Duodenal mucosa (tissue), 2 donors: Measurements from ENCODE around the gene NLRC5.
"Not testable (repeated sequence)": the region's sequence is repeated elsewhere in the genome, so short reads cannot be mapped to it uniquely, and the experiment has no call there.

Experiments used
- H3K27ac ChIP-seq: one replicate; pipeline ENCODE4 v1.7.0; 2013; ENCODE audit warnings: low read depth, low read length
- H3K27me3 ChIP-seq, 2 donors: one replicate each; pipeline ENCODE4 v1.7.0; 2013; ENCODE audit warnings: low read length in 2 of 2, control low read depth in 1 of 2; ENCODE audit not compliant: insufficient read depth in 2 of 2, control insufficient read depth in 1 of 2
- H3K36me3 ChIP-seq, 2 donors: one replicate each; pipeline ENCODE4 v1.7.0; 2013; ENCODE audit warnings: low read length in 2 of 2, control low read depth in 1 of 2; ENCODE audit not compliant: insufficient read depth in 2 of 2, control insufficient read depth in 1 of 2
- H3K4me1 ChIP-seq, 2 donors: one replicate each; pipeline ENCODE4 v1.7.0; 2013; ENCODE audit warnings: low read length in 2 of 2, control low read depth in 1 of 2; ENCODE audit not compliant: insufficient read depth in 2 of 2, control insufficient read depth in 1 of 2
- H3K4me3 ChIP-seq, 2 donors: one replicate each; pipeline ENCODE4 v1.7.0; 2013; ENCODE audit warnings: low read length in 2 of 2, low read depth in 1 of 2
- H3K9ac ChIP-seq, 2 donors: one replicate each; pipeline ENCODE4 v1.7.0; 2013; ENCODE audit warnings: low read length in 2 of 2, low read depth in 1 of 2
- H3K9me3 ChIP-seq, 2 donors: one replicate each; pipeline ENCODE4 v1.7.0; 2013; ENCODE audit warnings: low read length in 2 of 2, control low read depth in 1 of 2; ENCODE audit not compliant: control insufficient read depth in 1 of 2

NLRC5 gene

GRCh38 chr16:56972403-56973293, 16.7 kb upstream of the NLRC5 start:
- H3K36me3 ChIP-seq = no peaks in the 10 kb centered on the region
- peaks cover 0 to 6% of the 10 kb centered on the region in 2 donors for H3K4me1 ChIP-seq
- no peaks in the 10 kb centered on the region for H3K9me3 ChIP-seq
- no peak overlapping the region for H3K27ac ChIP-seq
- H3K4me3 ChIP-seq = no peak overlapping the region
- no peak overlapping the region for H3K9ac ChIP-seq
- H3K27me3 ChIP-seq = no peaks in the 10 kb centered on the region

- Histone ChIP-seq H3K4me1 (peaks cover 0 to 6% of the 10 kb centered on the region in 2 donors), H3K4me3 (no peak overlapping the region), H3K27ac (no peak overlapping the region), H3K9me3 (no peaks in the 10 kb centered on the region), H3K36me3 (no peaks in the 10 kb centered on the region), H3K27me3 (no peaks in the 10 kb centered on the region), H3K9ac (no peak overlapping the region)
These were observed 16.1 kb upstream of the NLRC5 start for GRCh38 chr16:56973294-56973689.

- not testable (repeated sequence) for H3K4me3 ChIP-seq, H3K27ac ChIP-seq, H3K4me1 ChIP-seq, H3K9me3 ChIP-seq, H3K36me3 ChIP-seq, H3K9ac ChIP-seq, H3K27me3 ChIP-seq
These were observed 15.5 kb upstream of the NLRC5 start for GRCh38 chr16:56973899-56974298.

GRCh38 chr16:56974549-56975300, 14.6 kb upstream of the NLRC5 start:
- H3K4me3 ChIP-seq = no peak overlapping the region
- H3K9me3 ChIP-seq = no peaks in the 10 kb centered on the region
- no peaks in the 10 kb centered on the region for H3K36me3 ChIP-seq
- H3K27ac ChIP-seq = no peak overlapping the region
- peaks cover 0 to 6% of the 10 kb centered on the region in 2 donors for H3K4me1 ChIP-seq
- no peaks in the 10 kb centered on the region for H3K27me3 ChIP-seq
- H3K9ac ChIP-seq = no peak overlapping the region

GRCh38 chr16:56975714-56976113, 13.6 kb upstream of the NLRC5 start:
- Histone ChIP-seq H3K36me3 (no peaks in the 10 kb centered on the region), H3K9ac (no peak overlapping the region), H3K27me3 (no peaks in the 10 kb centered on the region), H3K9me3 (no peaks in the 10 kb centered on the region), H3K4me3 (no peak overlapping the region), H3K27ac (no peak overlapping the region), H3K4me1 (peaks cover 0 to 6% of the 10 kb centered on the region in 2 donors)

- Histone ChIP-seq H3K9me3 (no peaks in the 10 kb centered on the region), H3K4me3 (no peak overlapping the region), H3K27ac (no peak overlapping the region)
These were observed 12.1 kb upstream of the NLRC5 start for GRCh38 chr16:56977216-56977615.

GRCh38 chr16:56977823-56978430, 11.4 kb upstream of the NLRC5 start:
- H3K36me3 ChIP-seq = no peaks in the 10 kb centered on the region
- no peaks in the 10 kb centered on the region for H3K27me3 ChIP-seq
- H3K27ac ChIP-seq = no peak overlapping the region
- no peak overlapping the region for H3K4me3 ChIP-seq
- H3K9ac ChIP-seq = no peak overlapping the region
- H3K4me1 ChIP-seq = peaks cover 3 to 10% of the 10 kb centered on the region in 2 donors
- H3K9me3 ChIP-seq = no peaks in the 10 kb centered on the region

More at GRCh38 chr16:56977216-56977615, 12.1 kb upstream of the NLRC5 start:
- Histone ChIP-seq H3K9ac (no peak overlapping the region), H3K27me3 (no peaks in the 10 kb centered on the region), H3K36me3 (no peaks in the 10 kb centered on the region), H3K4me1 (peaks cover 0 to 6% of the 10 kb centered on the region in 2 donors)

- Histone ChIP-seq H3K27me3 (no peaks in the 10 kb centered on the region), H3K9me3 (no peaks in the 10 kb centered on the region), H3K9ac (no peak overlapping the region), H3K4me3 (no peak overlapping the region), H3K27ac (no peak overlapping the region), H3K4me1 (peaks cover 23 to 25% of the 10 kb centered on the region in 2 donors), H3K36me3 (no peaks in the 10 kb centered on the region)
These were observed 9.2 kb upstream of the NLRC5 start for GRCh38 chr16:56980201-56980535.

GRCh38 chr16:56980792-56981724, 8.3 kb upstream of the NLRC5 start:
- Histone ChIP-seq H3K27ac (no peak overlapping the region), H3K4me1 (peaks cover 30 to 34% of the 10 kb centered on the region in 2 donors), H3K9ac (no peak overlapping the region)

More at GRCh38 chr16:56980792-56981724, 8.3 kb upstream of the NLRC5 start:
- Histone ChIP-seq H3K9me3 (no peaks in the 10 kb centered on the region), H3K27me3 (no peaks in the 10 kb centered on the region), H3K4me3 (no peak overlapping the region), H3K36me3 (no peaks in the 10 kb centered on the region)
